MM.1S (cell line): ENCODE measurements around the gene NEURL3.

Source experiments
- CTCF ChIP-seq: fragments of 300-600 bp; sonication (generic); IDR thresholded peaks from 2 replicates; pipeline ENCODE4 v1.5.1; 2016; ENCODE audit warnings: antibody characterized with exemption, low read length, mixed read lengths
- EZH2 ChIP-seq: fragments of 300-600 bp; sonication (generic); optimal IDR thresholded peaks from 2 replicates; pipeline ENCODE3; 2017; ENCODE audit warnings: low read depth, mild to moderate bottlenecking, antibody characterized with exemption, low read length, mixed read lengths
- EZH2phosphoT487 ChIP-seq: fragments of 300-600 bp; sonication (generic); IDR thresholded peaks from 2 replicates; pipeline ENCODE4 v1.6.1; 2018; ENCODE audit warnings: antibody characterized with exemption, low read length

GRCh38 chr2:96525211-96525507 is 20.0 kb upstream of the NEURL3 start:
- no peak for TF ChIP-seq CTCF
- no peak for TF ChIP-seq EZH2
- no peak for TF ChIP-seq EZH2phosphoT487
